ENCODE results near the gene DBR1.
"Not testable (repeated sequence)": the region's sequence is repeated elsewhere in the genome, so short reads cannot be mapped to it uniquely, and the experiment has no call there.

Gene DBR1

DNA sequence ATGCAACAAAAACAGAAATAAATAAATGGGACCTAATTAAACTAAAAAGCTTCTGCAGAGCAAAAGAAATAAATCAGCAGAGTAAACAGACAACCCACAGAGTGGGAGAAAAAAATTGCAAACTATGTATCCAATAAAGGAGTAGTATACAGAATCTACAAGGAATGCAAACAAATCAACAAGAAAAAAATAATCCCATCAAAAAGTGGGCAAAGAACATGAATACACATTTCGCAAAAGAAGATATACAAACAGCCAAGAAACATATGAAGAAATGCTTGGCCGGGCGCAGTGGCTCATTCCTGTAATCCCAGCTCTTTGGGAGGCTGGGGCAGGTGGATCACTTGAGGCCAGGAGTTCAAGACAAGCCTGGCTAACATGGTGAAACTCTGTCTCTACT is 32.5 kb downstream of the DBR1 start:
- not testable (repeated sequence) for H3K36me3 ChIP-seq (ENCODE audit: control insufficient read depth in 1 of 2, insufficient read depth in 2 of 2, low read length in 2 of 2); H3K4me1 ChIP-seq (ENCODE audit: control insufficient read depth in 1 of 2, insufficient read depth in 2 of 2, low read length in 2 of 2); H3K4me3 ChIP-seq (ENCODE audit: low read depth in 1 of 2, low read length in 2 of 2); H3K27ac ChIP-seq (ENCODE audit: low read depth, low read length); H3K9ac ChIP-seq (ENCODE audit: low read depth in 1 of 2, low read length in 2 of 2); H3K9me3 ChIP-seq (ENCODE audit: control insufficient read depth in 1 of 2, low read length in 2 of 2); H3K27me3 ChIP-seq (ENCODE audit: control insufficient read depth in 1 of 2, insufficient read depth in 2 of 2, low read length in 2 of 2)

DNA sequence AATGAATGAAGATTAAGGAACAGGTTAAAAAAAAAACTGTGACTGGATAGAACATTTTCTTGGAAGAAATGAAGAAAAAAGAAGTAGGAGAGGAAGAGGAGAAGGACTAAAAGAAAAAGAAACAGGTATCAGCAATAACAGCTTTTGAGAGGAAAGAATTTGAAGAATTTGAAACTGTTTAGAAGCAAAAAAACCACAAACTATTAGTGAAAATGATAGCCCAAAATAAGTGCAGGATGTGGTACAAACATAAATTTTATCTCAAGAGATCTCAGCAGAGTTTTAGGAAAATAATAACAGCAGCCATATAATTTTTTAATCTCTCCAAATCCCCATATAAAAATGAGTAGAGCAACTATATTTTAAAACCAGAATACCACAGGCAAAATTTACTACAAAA is 33.8 kb downstream of the DBR1 start:
- H3K4me1 ChIP-seq (ENCODE audit: control insufficient read depth in 1 of 2, insufficient read depth in 2 of 2, low read length in 2 of 2) = no peaks in the 10 kb centered on the region
- H3K27me3 ChIP-seq (ENCODE audit: control insufficient read depth in 1 of 2, insufficient read depth in 2 of 2, low read length in 2 of 2) = no peaks in the 10 kb centered on the region
- H3K36me3 ChIP-seq (ENCODE audit: control insufficient read depth in 1 of 2, insufficient read depth in 2 of 2, low read length in 2 of 2) = no peaks in the 10 kb centered on the region
- no peak overlapping the region for H3K9ac ChIP-seq (ENCODE audit: low read depth in 1 of 2, low read length in 2 of 2)
- no peaks in the 10 kb centered on the region for H3K9me3 ChIP-seq (ENCODE audit: control insufficient read depth in 1 of 2, low read length in 2 of 2)
- no peak overlapping the region for H3K27ac ChIP-seq (ENCODE audit: low read depth, low read length)
- no peak overlapping the region for H3K4me3 ChIP-seq (ENCODE audit: low read depth in 1 of 2, low read length in 2 of 2)

DNA sequence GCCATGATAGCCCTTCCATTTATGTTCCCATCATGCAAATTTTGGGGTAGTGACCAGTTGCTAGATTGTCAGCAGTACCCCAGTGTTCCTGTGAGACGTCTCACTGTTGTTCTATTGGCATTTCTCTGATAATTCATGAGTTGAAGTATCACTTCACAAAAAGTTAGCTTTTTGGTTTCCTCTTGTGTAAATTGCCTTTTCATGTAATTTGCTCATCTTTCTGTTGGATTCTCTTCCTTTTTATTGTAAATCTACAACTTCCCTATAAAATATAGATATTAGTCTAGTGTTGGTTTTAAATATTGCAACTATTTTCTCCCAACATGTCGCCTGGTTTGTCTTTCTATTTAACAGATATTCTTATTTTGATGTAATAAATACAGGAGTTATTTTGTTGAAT is 35.0 kb downstream of the DBR1 start:
- H3K9me3 ChIP-seq (ENCODE audit: control insufficient read depth in 1 of 2, low read length in 2 of 2) = no peaks in the 10 kb centered on the region
- H3K4me3 ChIP-seq (ENCODE audit: low read depth in 1 of 2, low read length in 2 of 2) = no peak overlapping the region
- H3K36me3 ChIP-seq (ENCODE audit: control insufficient read depth in 1 of 2, insufficient read depth in 2 of 2, low read length in 2 of 2) = no peaks in the 10 kb centered on the region
- H3K27ac ChIP-seq (ENCODE audit: low read depth, low read length) = no peak overlapping the region
- H3K27me3 ChIP-seq (ENCODE audit: control insufficient read depth in 1 of 2, insufficient read depth in 2 of 2, low read length in 2 of 2) = no peaks in the 10 kb centered on the region
- no peak overlapping the region for H3K9ac ChIP-seq (ENCODE audit: low read depth in 1 of 2, low read length in 2 of 2)
- H3K4me1 ChIP-seq (ENCODE audit: control insufficient read depth in 1 of 2, insufficient read depth in 2 of 2, low read length in 2 of 2) = peaks cover 0 to 7% of the 10 kb centered on the region in 2 donors

DNA sequence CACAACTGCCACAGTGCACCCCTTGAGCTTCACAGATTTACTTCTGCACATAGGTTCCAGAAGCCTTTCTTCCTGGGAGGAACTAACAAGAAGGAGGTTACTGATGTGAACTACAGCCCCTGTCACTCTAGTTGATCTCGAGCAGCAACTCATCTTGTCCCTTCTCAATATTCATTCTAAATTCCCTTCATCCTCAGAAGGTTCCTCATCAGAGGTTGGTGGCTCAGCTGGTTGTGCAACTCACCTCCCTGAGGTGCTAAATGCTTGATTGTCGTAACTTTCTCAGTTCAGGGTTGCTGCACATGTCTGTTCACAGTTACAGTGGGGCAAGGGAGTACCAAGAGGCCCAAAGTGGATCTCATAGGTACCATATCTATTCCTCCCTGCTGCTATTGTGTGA is 36.9 kb downstream of the DBR1 start:
- Histone ChIP-seq H3K27me3 (ENCODE audit: control insufficient read depth in 1 of 2, insufficient read depth in 2 of 2, low read length in 2 of 2) (no peaks in the 10 kb centered on the region), H3K36me3 (ENCODE audit: control insufficient read depth in 1 of 2, insufficient read depth in 2 of 2, low read length in 2 of 2) (no peaks in the 10 kb centered on the region), H3K27ac (ENCODE audit: low read depth, low read length) (no peak overlapping the region), H3K4me3 (ENCODE audit: low read depth in 1 of 2, low read length in 2 of 2) (no peak overlapping the region), H3K9me3 (ENCODE audit: control insufficient read depth in 1 of 2, low read length in 2 of 2) (no peaks in the 10 kb centered on the region), H3K4me1 (ENCODE audit: control insufficient read depth in 1 of 2, insufficient read depth in 2 of 2, low read length in 2 of 2) (peaks cover 0 to 7% of the 10 kb centered on the region in 2 donors), H3K9ac (ENCODE audit: low read depth in 1 of 2, low read length in 2 of 2) (no peak overlapping the region)

DNA sequence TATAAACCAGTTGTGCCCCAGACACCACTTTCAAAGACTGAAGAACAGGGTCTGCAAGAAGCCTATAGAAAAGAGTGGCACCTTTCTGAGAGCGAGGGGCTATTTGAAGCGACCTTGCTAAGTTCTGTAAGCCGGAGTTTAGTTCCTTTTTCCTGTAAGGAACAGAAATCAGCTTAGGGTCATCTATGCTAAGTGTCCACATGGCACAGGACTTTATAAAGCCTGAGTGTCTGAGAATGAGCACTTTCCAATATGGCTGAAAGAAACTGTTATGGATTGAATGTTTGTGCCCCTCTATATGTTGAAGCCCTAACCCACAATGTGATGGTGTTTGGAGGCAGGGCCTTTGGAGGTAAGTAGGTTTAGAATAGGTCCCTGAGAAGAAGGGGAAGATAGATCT is 38.5 kb downstream of the DBR1 start:
- Histone ChIP-seq H3K27ac (ENCODE audit: low read depth, low read length) (no peak overlapping the region), H3K4me3 (ENCODE audit: low read depth in 1 of 2, low read length in 2 of 2) (no peak overlapping the region), H3K27me3 (ENCODE audit: control insufficient read depth in 1 of 2, insufficient read depth in 2 of 2, low read length in 2 of 2) (no peaks in the 10 kb centered on the region), H3K9me3 (ENCODE audit: control insufficient read depth in 1 of 2, low read length in 2 of 2) (no peaks in the 10 kb centered on the region), H3K4me1 (ENCODE audit: control insufficient read depth in 1 of 2, insufficient read depth in 2 of 2, low read length in 2 of 2) (peaks cover 0 to 7% of the 10 kb centered on the region in 2 donors), H3K9ac (ENCODE audit: low read depth in 1 of 2, low read length in 2 of 2) (no peak overlapping the region), H3K36me3 (ENCODE audit: control insufficient read depth in 1 of 2, insufficient read depth in 2 of 2, low read length in 2 of 2) (no peaks in the 10 kb centered on the region)

DNA sequence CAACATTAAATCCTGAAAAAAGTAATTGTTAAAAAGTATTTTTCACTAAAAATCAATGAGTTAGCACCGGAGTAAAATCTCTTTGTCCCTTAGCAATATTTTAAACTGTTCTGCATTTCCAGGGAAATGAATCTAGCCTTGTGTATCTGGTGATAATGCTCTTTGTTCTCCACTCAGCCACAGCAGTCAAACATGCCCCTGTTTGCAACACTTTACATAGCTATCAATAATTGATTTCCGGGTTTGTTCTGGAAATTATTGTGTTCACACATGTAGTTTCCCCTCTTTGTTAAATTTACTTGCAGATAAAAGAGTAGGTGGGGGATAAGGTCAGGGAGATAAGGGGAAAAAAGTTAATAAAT is 38.9 kb downstream of the DBR1 start:
- H3K4me1 ChIP-seq (ENCODE audit: control insufficient read depth in 1 of 2, insufficient read depth in 2 of 2, low read length in 2 of 2) = peaks cover 0 to 7% of the 10 kb centered on the region in 2 donors
- H3K27me3 ChIP-seq (ENCODE audit: control insufficient read depth in 1 of 2, insufficient read depth in 2 of 2, low read length in 2 of 2) = no peaks in the 10 kb centered on the region
- no peak overlapping the region for H3K4me3 ChIP-seq (ENCODE audit: low read depth in 1 of 2, low read length in 2 of 2)
- no peak overlapping the region for H3K9ac ChIP-seq (ENCODE audit: low read depth in 1 of 2, low read length in 2 of 2)
- H3K9me3 ChIP-seq (ENCODE audit: control insufficient read depth in 1 of 2, low read length in 2 of 2) = no peaks in the 10 kb centered on the region
- no peaks in the 10 kb centered on the region for H3K36me3 ChIP-seq (ENCODE audit: control insufficient read depth in 1 of 2, insufficient read depth in 2 of 2, low read length in 2 of 2)
- H3K27ac ChIP-seq (ENCODE audit: low read depth, low read length) = no peak overlapping the region

DNA sequence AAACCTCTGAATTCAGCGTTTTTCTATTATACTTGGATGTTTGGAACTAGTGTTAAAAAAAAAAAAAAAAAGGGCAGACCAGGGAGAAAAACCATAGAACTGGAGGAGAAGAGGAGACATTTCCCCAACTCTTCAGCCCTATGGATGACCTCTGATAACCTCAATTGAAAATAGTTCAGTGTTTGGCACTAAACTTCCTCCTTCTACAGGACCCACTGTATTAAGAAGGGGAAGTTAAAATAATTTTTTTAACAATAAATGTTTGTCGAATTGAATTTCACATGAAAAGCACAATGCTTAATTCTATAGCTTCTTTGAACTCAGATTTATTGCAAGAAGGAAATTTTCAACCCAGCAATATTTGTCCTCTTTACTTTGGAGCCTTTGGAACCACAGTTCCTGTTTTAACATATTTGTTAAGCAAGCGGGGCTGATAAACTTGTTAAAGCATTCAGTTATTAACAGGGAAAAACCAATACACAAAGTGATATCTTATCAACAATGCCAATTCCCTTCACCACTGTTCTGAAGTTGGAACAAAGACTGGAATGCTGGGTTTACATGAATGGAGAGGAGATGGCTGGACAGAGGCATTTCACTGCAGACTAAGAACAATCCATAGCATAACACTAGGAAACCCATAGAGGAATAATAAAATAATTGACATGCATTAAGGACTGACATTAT is 39.4 kb downstream of the DBR1 start:
- H3K27me3 ChIP-seq (ENCODE audit: control insufficient read depth in 1 of 2, insufficient read depth in 2 of 2, low read length in 2 of 2) = no peaks in the 10 kb centered on the region
- no peaks in the 10 kb centered on the region for H3K9me3 ChIP-seq (ENCODE audit: control insufficient read depth in 1 of 2, low read length in 2 of 2)
- H3K27ac ChIP-seq (ENCODE audit: low read depth, low read length) = no peak overlapping the region
- H3K4me3 ChIP-seq (ENCODE audit: low read depth in 1 of 2, low read length in 2 of 2) = no peak overlapping the region
- H3K9ac ChIP-seq (ENCODE audit: low read depth in 1 of 2, low read length in 2 of 2) = no peak overlapping the region
- no peaks in the 10 kb centered on the region for H3K36me3 ChIP-seq (ENCODE audit: control insufficient read depth in 1 of 2, insufficient read depth in 2 of 2, low read length in 2 of 2)
- peaks cover 0 to 7% of the 10 kb centered on the region in 2 donors for H3K4me1 ChIP-seq (ENCODE audit: control insufficient read depth in 1 of 2, insufficient read depth in 2 of 2, low read length in 2 of 2)

DNA sequence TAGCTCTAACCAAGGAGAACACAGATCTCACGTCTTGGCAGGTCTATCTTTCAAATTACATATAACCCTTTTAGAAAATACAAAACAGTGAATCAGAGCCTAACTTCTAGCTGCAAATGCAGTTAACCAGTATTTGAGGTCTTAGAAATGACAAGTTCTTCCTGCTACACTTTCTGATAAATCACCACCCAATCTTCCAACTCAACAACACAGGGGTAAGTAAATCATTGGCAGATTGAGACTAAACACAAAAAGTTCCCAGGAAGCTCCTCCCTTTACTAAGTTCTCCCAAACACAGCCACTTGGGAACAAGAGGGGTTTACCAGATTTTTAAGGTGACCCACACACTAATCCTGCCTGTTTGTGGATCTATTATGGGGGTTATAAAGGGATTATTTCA is 42.5 kb downstream of the DBR1 start, which contains the start of gene A4GNT:
TSS of gene A4GNT (minus strand) at position 152 of the 400 bp plus-strand sequence. CDS start 1,134 bp downstream, outside the sequence.
- H3K27me3 ChIP-seq (ENCODE audit: control insufficient read depth in 1 of 2, insufficient read depth in 2 of 2, low read length in 2 of 2) = no peaks in the 10 kb centered on the region
- H3K9ac ChIP-seq (ENCODE audit: low read depth in 1 of 2, low read length in 2 of 2) = no peak within 1 kb of the TSS
- no peaks in the 10 kb centered on the region for H3K9me3 ChIP-seq (ENCODE audit: control insufficient read depth in 1 of 2, low read length in 2 of 2)
- H3K4me3 ChIP-seq (ENCODE audit: low read depth in 1 of 2, low read length in 2 of 2) = no peak within 1 kb of the TSS
- no peak within 1 kb of the TSS for H3K27ac ChIP-seq (ENCODE audit: low read depth, low read length)
- H3K4me1 ChIP-seq (ENCODE audit: control insufficient read depth in 1 of 2, insufficient read depth in 2 of 2, low read length in 2 of 2) = peaks cover 0 to 7% of the 10 kb centered on the region in 2 donors
- no peaks in the 10 kb centered on the region for H3K36me3 ChIP-seq (ENCODE audit: control insufficient read depth in 1 of 2, insufficient read depth in 2 of 2, low read length in 2 of 2)

DNA sequence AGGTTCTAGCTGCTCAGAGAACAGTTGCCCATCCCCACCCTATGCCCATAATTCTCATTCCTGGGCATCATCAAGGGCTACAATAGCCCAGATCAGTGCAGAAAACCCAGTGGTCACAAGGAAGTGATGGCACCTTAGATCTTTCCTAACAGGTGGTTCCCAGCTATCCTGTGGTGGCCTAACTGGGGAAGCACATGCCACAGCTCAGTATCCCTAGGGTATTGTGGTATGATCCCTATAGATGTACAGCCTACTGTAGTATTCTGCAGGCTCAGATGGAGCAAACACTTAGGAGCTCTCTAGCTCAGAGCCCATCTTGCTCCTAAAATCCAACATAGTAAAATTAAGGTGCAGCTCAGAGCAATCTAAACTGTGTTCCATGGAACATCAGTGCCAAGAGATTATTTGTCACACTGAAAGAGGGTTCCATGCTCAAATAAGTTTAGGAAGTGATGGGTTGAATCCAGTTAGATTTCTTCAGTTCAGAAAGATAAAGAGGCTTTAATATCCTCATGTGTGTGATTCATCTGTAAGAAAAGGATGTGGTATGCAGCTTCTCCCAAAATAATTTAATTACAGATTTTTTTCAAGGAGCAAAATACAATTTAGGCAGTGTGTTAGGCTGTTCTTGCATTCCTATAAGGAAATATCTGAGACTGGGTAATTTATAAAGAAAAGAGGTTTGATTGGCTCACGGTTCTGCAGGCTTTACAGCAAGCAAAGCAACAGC is 46.9 kb downstream of the DBR1 start:
- no peak overlapping the region for H3K9ac ChIP-seq (ENCODE audit: low read depth in 1 of 2, low read length in 2 of 2)
- no peak overlapping the region for H3K4me3 ChIP-seq (ENCODE audit: low read depth in 1 of 2, low read length in 2 of 2)
- no peaks in the 10 kb centered on the region for H3K36me3 ChIP-seq (ENCODE audit: control insufficient read depth in 1 of 2, insufficient read depth in 2 of 2, low read length in 2 of 2)
- no peak overlapping the region for H3K27ac ChIP-seq (ENCODE audit: low read depth, low read length)
- H3K4me1 ChIP-seq (ENCODE audit: control insufficient read depth in 1 of 2, insufficient read depth in 2 of 2, low read length in 2 of 2) = peaks cover 0 to 10% of the 10 kb centered on the region in 2 donors
- no peaks in the 10 kb centered on the region for H3K9me3 ChIP-seq (ENCODE audit: control insufficient read depth in 1 of 2, low read length in 2 of 2)
- no peaks in the 10 kb centered on the region for H3K27me3 ChIP-seq (ENCODE audit: control insufficient read depth in 1 of 2, insufficient read depth in 2 of 2, low read length in 2 of 2)

DNA sequence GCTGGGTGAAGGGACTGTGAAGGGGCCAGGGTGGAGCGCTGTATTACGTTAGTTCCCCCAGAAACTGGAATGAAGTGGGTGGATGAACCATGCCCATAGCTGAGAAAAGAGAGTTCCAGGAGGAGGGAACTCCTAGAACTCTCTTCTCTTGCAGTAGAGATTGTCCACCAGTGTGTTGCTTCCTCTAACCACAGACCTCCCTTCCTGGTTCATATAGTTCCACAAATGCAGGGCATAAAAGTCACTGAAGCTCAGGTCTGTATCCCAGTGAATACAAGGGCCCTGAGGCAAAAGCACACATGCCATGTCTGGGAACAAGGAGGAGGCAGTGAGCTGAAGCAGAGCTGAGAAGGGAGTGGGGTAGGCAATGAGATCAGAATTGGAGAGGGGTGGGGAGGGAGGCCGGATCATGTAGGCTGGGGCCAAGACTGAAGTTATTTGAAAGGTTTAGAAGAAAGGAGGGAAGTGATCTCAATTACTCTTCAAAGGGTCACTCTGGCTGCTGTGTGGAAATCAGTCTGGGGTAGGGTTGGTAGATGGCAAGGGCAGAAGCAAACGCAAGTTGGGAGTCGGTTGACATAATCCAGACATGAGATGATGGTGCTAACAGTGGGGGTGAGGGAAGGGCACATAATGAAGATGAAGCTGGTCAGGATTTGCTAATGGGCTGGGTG is 49.0 kb downstream of the DBR1 start:
- no peak overlapping the region for H3K9ac ChIP-seq (ENCODE audit: low read depth in 1 of 2, low read length in 2 of 2)

More for the DNA sequence above, 49.0 kb downstream of the DBR1 start:
- no peaks in the 10 kb centered on the region for H3K9me3 ChIP-seq (ENCODE audit: control insufficient read depth in 1 of 2, low read length in 2 of 2)
- peaks cover 0 to 10% of the 10 kb centered on the region in 2 donors for H3K4me1 ChIP-seq (ENCODE audit: control insufficient read depth in 1 of 2, insufficient read depth in 2 of 2, low read length in 2 of 2)
- no peak overlapping the region for H3K4me3 ChIP-seq (ENCODE audit: low read depth in 1 of 2, low read length in 2 of 2)
- H3K27ac ChIP-seq (ENCODE audit: low read depth, low read length) = peak overlapping the region; percentile 50
- no peaks in the 10 kb centered on the region for H3K36me3 ChIP-seq (ENCODE audit: control insufficient read depth in 1 of 2, insufficient read depth in 2 of 2, low read length in 2 of 2)
- H3K27me3 ChIP-seq (ENCODE audit: control insufficient read depth in 1 of 2, insufficient read depth in 2 of 2, low read length in 2 of 2) = no peaks in the 10 kb centered on the region
